Measurements from ENCODE around the gene SCN4B. TPM values are rescaled to one million over a fixed set of nuclear protein-coding genes. Genes with fewer than 3 reads are reported as not detected.

Gene SCN4B
- total and polyA plus RNA-seq, 10 of the 15 experiments (the other 5 are each of a cell fraction or from before 2014, with no cell fraction given), result 0.01 to 0.49 (median 0.04) TPM; not detected in 5

DNA sequence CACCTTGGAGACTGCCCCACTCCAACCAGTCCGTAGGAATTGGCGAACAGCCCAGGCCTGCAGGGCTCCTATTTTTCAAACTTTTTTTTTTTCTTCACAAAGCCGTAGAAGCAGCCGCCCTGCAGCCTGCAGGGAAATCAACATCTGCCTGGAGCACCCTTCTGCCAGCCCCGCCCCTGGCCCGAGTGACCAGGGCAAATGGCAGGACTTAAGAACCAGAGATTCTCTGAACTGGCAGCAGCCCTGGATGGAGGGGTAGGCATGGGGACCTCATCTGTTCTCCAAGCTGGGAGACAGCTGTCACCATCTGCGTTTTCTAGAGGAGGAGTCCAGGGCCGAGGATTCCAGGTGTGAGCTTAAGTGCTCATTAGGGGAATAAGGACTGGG lies 18.3 kb upstream of the SCN4B start (continued):
- TF ChIP-seq ZBTB4 (CRISPR knock-in tag; IDR thresholded peaks at IDR 0.05), result no peak

DNA sequence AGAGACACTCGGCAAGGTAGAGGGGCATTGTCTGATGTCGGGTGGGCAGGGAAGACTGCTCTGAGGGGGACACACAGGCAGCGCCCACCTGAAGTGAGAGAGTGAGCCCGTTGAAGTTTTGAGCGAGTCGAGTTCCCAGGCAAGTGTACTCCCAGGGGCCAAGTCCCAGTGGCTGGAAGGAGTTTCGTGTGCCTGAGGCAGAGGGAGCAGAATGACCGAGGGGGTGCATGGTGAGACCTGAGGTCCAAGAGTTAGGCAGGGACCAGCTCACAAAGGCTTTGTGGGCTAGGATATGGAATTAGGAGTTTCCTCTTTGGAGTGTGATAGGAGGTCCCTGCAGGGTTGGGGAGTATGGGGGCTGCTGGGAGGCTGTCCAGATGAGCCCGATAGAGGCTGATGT lies 17.6 kb upstream of the SCN4B start:
- 19% methylated on average over 9 of the region's 9 CpGs for WGBS (ENCODE audit: insufficient coverage, insufficient replicate concordance, low lambda C conversion rate, missing lambda C conversion rate)
- intact Hi-C loops (cut with micrococcal nuclease; ENCODE audit: unreplicated experiment), result no loop called here

More for the DNA sequence above, 17.6 kb upstream of the SCN4B start:
- CTCF ChIA-PET, result interaction anchor here (1.1 to 4.2 kb wide), 14 partner anchors 11 to 354 kb away, joined by 3 to 85 read pairs (median 5); partner anchors contain the start of gene CD3E
- no peak for ATAC-seq
- Histone ChIP-seq H3K4me3 (no peak overlapping the region), H2AFZ (ENCODE audit: control insufficient read depth, low read depth, low read length) (no peak overlapping the region), H3K79me2 (ENCODE audit: control insufficient read depth, insufficient read depth, low read length) (no peaks in the 10 kb centered on the region), H3K4me2 (ENCODE audit: control insufficient read depth, insufficient read depth) (no peak overlapping the region), H3K9ac (ENCODE audit: control insufficient read depth, insufficient read depth, low read length) (no peak overlapping the region), H3K9me3 (replicated peaks; ENCODE audit: control insufficient read depth, insufficient read depth, low read length) (no peaks in the 10 kb centered on the region), H3K27me3 (replicated peaks in 1 of 2; ENCODE audit: control insufficient read depth in 2 of 2, insufficient read depth in 2 of 2, low read length in 1 of 2) (peaks cover 0 to 3% of the 10 kb centered on the region in 2 experiments; a peak in 2 of 4 replicates), H3K27ac (ENCODE audit: control insufficient read depth, insufficient read depth) (no peak overlapping the region), H4K20me1 (ENCODE audit: control insufficient read depth, insufficient read depth) (no peaks in the 10 kb centered on the region), H3K4me1 (ENCODE audit: control insufficient read depth, insufficient read depth, low read length) (no peaks in the 10 kb centered on the region), H3K36me3 (ENCODE audit: control insufficient read depth in 2 of 2, insufficient read depth in 2 of 2, low read length in 1 of 2) (no peaks in the 10 kb centered on the region)
- BruUV-seq (replicated peaks), result no TSS peak
- FAIRE-seq, result no peak
- POLR2A ChIA-PET, result no interaction called here
- TF ChIP-seq USF2 (IDR thresholded peaks at IDR 0.05; ENCODE audit: borderline replicate concordance, low read depth, low read length) (no peak), KLF5 (IDR thresholded peaks at IDR 0.05; ENCODE audit: partially characterized antibody) (no peak), PAX5 (IDR thresholded peaks at IDR 0.05; ENCODE audit: borderline replicate concordance, low read depth, low read length) (no peak)
- no peak for DNase-seq (ENCODE audit: low read depth, low spot score)
- SMC1A ChIA-PET (ENCODE audit: uncharacterized antibody, unreplicated experiment), result interaction anchor here (1.1 to 4.3 kb wide), 7 partner anchors 11 to 362 kb away, joined by 3 to 49 read pairs (median 3); no protein-coding TSS in a partner anchor
- in situ Hi-C loops (cut with MboI), result no loop called here
- RAD21 ChIA-PET (ENCODE audit: unreplicated experiment), result interaction anchor here (1.1 to 3.8 kb wide), 4 partner anchors 19 to 223 kb away, joined by 4 to 52 read pairs (median 4); no protein-coding TSS in a partner anchor

Data from GM12878 (cell line).